Measurements from ENCODE around the gene ATP7B. TPM values are rescaled to one million over a fixed set of nuclear protein-coding genes. Genes with fewer than 3 reads are reported as not detected.

The ATP7B gene
- total RNA-seq, 1 donor from 2014 or later, result 11.2 TPM

DNA sequence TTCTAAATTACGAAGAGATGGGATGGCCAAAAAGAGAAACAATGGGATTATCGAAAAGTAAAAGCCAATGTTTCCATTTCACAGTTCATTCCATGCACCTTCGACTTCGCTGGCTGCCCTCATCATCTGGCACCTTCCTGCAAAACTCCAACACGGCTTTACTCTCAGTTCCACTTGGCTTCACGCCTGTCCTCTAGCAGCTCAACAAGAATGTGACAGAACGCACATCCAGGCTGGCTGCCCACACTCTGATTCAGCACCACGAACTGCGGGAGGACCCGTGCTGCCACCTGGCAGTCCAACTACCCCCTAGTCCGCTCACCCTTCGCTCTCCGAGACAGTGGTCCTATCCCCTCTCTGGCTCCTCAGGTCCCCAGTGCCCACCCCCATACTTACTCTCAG is 11.7 kb downstream of the ATP7B start:
- TF ChIP-seq, protein P1, sequence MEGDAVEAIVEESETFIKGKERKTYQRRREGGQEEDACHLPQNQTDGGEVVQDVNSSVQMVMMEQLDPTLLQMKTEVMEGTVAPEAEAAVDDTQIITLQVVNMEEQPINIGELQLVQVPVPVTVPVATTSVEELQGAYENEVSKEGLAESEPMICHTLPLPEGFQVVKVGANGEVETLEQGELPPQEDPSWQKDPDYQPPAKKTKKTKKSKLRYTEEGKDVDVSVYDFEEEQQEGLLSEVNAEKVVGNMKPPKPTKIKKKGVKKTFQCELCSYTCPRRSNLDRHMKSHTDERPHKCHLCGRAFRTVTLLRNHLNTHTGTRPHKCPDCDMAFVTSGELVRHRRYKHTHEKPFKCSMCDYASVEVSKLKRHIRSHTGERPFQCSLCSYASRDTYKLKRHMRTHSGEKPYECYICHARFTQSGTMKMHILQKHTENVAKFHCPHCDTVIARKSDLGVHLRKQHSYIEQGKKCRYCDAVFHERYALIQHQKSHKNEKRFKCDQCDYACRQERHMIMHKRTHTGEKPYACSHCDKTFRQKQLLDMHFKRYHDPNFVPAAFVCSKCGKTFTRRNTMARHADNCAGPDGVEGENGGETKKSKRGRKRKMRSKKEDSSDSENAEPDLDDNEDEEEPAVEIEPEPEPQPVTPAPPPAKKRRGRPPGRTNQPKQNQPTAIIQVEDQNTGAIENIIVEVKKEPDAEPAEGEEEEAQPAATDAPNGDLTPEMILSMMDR (IDR thresholded peaks at IDR 0.05; ENCODE audit: insufficient read depth, low read length, poor library complexity, severe bottlenecking), result no peak
- peak; percentile 16 for DNase-seq (ENCODE audit: low read depth)
- H3K4me3 ChIP-seq (ENCODE audit: low read depth, low read length), result no peak overlapping the region
- H3K36me3 ChIP-seq (ENCODE audit: control insufficient read depth, insufficient read depth, low read length), result no peaks in the 10 kb centered on the region
- H3K27me3 ChIP-seq (ENCODE audit: control insufficient read depth, insufficient read depth, low read length), result peaks cover 3% of the 10 kb centered on the region

DNA sequence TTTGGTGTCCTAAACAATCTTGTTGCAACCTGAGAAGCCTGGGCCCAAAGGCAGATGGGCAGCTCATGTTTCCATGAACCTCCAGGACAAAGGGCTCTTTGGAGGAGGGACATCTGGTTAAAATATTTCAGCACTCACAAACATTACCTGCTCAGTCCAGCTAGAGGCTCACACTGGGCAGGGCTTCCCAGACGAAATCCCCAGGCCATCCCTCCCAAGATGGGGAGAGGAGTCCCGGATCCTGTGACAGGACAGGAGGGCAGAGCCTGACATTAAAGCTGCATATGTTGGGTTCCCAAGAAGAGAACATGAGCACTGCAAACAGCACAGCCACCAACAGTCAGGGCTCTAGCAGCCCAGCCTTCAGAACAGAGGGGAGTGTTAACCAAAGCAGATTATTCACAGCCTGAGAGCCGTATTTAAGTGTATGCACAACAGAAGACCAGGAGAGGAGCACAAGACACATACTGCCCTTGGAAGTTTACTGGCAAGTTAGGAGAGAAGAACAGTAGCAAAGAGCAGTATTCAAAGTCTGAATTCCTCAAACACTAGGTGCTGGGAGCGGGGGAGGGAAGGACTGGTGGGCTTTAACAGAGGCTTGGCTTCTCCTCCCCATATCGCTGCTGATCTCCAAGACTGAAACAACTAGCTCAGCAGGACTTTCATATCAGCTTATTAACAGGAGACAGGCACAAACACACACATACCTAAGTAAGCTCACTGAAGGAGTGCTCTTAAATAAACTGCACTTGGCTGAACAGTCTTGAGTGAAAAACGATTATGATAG is 12.3 kb downstream of the ATP7B start:
- TF ChIP-seq, protein P1 (IDR thresholded peaks at IDR 0.05; ENCODE audit: insufficient read depth, low read length, poor library complexity, severe bottlenecking), result no peak
- Histone ChIP-seq H3K27me3 (ENCODE audit: control insufficient read depth, insufficient read depth, low read length) (peaks cover 3% of the 10 kb centered on the region), H3K4me3 (ENCODE audit: low read depth, low read length) (no peak overlapping the region), H3K36me3 (ENCODE audit: control insufficient read depth, insufficient read depth, low read length) (no peaks in the 10 kb centered on the region)
- DNase-seq (ENCODE audit: low read depth), result no peak

DNA sequence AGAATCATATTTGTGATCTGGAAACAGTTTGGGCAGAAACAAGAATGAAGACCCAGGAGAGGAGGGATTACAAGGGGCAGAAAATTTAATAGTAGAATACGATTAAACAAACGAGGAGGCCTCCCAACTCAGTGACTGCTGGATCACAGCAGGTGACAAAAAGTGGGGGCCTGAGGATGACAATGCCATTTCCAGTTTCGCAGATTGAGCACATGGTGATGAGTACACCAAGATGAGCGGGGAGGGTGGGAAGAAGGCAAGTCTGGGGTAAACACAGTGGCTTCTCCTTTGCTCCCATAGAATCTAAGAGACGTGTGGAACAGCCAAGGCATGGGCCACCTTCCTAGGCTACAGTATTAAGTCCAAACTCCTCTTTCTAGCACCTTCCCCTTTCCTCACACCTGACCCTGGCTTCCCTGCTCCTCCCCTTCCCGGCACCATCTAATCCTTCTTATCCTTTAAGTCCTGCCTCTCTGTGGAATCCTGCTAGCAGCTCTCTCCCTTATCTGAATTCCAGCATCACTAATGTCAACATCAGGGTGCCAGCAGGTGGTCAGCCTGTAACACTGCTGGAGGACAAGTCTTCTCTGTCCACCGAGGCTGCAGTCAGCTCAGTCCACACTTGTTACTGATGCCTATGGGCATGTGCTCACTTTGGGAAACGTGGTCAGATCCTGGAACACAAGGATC is 13.5 kb downstream of the ATP7B start:
- H3K36me3 ChIP-seq (ENCODE audit: control insufficient read depth, insufficient read depth, low read length), result no peaks in the 10 kb centered on the region
- no peak overlapping the region for H3K4me3 ChIP-seq (ENCODE audit: low read depth, low read length)
- no peak for DNase-seq (ENCODE audit: low read depth)
- TF ChIP-seq, protein P1 (IDR thresholded peaks at IDR 0.05; ENCODE audit: insufficient read depth, low read length, poor library complexity, severe bottlenecking), result no peak
- peaks cover 3% of the 10 kb centered on the region for H3K27me3 ChIP-seq (ENCODE audit: control insufficient read depth, insufficient read depth, low read length)

DNA sequence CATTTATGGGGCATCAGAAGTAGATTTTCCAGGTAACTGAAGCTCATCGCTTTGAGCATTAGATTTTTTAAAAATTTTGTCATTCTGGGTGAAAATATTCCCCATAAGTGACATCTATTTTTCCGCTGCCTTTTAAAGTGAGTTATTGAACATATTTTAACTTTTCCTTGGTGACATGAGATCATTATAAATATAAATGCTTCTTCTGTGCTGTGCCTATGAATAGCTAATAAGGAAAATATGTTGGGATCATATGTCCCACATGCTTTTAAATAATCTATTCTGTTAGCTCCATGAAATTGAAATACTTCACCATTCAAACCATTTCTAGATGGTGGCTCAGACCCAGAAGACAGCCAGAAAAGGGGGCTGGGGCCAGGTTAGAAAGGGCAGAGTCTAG is 14.1 kb downstream of the ATP7B start:
- no peak for DNase-seq (ENCODE audit: low read depth)
- TF ChIP-seq, protein P1 (IDR thresholded peaks at IDR 0.05; ENCODE audit: insufficient read depth, low read length, poor library complexity, severe bottlenecking), result no peak
- Histone ChIP-seq H3K4me3 (ENCODE audit: low read depth, low read length) (no peak overlapping the region), H3K36me3 (ENCODE audit: control insufficient read depth, insufficient read depth, low read length) (no peaks in the 10 kb centered on the region), H3K27me3 (ENCODE audit: control insufficient read depth, insufficient read depth, low read length) (peaks cover 3% of the 10 kb centered on the region)

DNA sequence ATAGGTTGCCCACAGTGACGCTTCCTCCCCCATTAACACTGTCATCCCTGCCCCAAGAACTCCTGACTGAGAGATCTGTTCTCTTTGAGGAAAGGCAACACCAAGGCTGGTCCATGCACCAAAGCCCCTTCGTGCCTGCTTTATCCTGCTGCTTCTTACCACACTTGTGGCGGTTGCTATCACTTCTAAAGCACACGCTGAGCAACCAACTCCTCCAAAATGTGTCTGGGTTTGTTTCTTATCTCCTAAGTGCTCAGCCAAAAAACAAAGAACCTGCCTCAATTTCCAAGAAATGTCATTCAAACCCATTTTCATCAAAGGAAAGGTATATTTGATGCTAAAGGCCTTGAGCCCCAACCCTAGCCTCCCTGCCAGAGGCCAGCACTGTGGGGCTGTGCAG is 14.6 kb downstream of the ATP7B start:
- DNase-seq (ENCODE audit: low read depth), result no peak
- H3K4me3 ChIP-seq (ENCODE audit: low read depth, low read length), result no peak overlapping the region
- H3K36me3 ChIP-seq (ENCODE audit: control insufficient read depth, insufficient read depth, low read length), result no peaks in the 10 kb centered on the region
- H3K27me3 ChIP-seq (ENCODE audit: control insufficient read depth, insufficient read depth, low read length), result peaks cover 3% of the 10 kb centered on the region
- TF ChIP-seq, protein P1 (IDR thresholded peaks at IDR 0.05; ENCODE audit: insufficient read depth, low read length, poor library complexity, severe bottlenecking), result no peak

All from kidney epithelial cell (primary cell).